Cerebellar cortex (tissue), 1 donor: ENCODE measurements around the gene SP100.
"Not testable (repeated sequence)": the region's sequence is repeated elsewhere in the genome, so short reads cannot be mapped to it uniquely, and the experiment has no call there.

Source experiments
- DNase-seq: peaks from one replicate; pipeline ENCODE4 v3.0.0-alpha.2; 2015; ENCODE audit warnings: low spot score

SP100 gene

GRCh38 chr2:230419181-230419580, 3.2 kb downstream of the SP100 start:
- DNase-seq = no peak

DNA sequence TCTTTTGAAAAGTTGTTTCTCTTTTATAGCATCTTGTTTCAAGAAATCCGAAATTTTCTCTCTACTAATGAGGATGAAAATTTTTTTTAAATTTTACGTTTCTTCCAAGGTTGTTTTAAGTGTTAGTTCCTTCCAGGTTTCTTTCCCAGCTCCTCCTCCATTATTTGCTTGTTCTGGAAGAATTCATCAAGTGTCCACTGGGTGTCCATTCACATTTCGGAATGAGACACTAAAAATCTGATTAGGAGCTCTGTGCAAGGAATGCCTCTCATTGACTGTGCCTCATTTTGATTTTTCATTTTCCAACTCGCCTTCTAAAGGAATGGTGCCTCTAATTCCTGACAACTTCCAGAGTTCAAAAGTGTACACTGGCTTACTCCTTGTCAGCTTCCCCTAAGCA, 6.1 kb downstream of the SP100 start:
- no peak for DNase-seq

GRCh38 chr2:230423851-230424458, 8.0 kb downstream of the SP100 start:
- no peak for DNase-seq

DNA sequence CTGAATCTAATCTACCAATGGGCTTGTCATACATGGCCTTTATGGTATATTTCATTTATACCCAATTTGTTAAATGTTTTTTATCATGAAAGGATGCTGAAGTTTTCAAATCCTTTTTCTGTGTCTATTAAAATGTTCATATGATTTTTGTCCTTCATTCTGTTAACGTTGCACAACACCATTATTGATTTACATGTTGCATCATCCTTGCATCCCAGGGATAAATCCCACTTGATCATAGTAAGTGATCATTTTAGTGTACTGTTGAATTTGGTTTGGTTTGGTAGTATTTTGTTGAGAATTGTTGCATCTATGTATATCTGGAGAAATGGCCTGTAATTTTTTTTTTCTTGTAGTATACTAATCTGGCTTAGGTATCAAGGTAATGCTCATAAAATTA, 9.4 kb downstream of the SP100 start:
- DNase-seq = no peak

DNA sequence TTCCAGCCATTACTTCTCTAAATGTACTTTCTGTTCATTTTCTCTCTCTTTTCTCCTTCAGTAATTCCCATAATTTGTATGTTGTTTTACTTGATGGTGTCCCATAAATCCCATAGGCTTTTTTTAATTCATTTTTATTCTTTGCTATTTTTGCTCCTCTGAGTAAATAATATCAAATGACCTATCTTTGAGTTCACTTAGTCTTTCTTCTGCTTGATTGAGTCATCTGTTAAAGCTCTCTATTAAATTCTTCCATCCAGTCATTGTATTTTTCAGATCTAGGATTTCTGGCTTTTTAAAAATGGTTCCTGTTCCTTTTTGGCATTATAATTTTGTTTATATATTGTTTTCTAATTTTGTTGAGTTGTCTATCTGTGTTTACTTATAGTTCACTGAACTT, 13.5 kb downstream of the SP100 start:
- no peak for DNase-seq

GRCh38 chr2:230430957-230431910, 15.2 kb downstream of the SP100 start:
- DNase-seq = no peak

- no peak for DNase-seq
Observed at GRCh38 chr2:230434677-230435324, 18.8 kb downstream of the SP100 start.

GRCh38 chr2:230435431-230435830, 19.4 kb downstream of the SP100 start:
- DNase-seq = no peak

DNA sequence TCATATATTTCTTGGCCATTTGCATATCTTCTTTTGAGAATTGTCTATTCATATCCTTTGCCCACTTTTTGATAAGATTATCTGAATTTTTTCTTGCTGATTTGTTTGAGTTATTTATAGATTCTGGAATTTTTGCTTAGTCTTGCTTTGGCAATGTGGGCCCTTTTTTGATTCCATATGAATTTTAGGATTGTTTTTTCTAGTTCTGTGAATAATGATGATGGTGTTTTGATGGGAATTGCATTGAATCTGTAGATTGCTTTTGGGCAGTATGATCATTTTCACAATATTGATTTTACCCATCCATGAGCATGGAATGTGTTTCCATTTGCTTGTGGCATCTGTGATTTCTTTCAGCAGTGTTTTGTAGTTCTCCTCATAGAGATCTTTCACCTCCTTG, 23.1 kb downstream of the SP100 start:
- DNase-seq = not testable (repeated sequence)

DNA sequence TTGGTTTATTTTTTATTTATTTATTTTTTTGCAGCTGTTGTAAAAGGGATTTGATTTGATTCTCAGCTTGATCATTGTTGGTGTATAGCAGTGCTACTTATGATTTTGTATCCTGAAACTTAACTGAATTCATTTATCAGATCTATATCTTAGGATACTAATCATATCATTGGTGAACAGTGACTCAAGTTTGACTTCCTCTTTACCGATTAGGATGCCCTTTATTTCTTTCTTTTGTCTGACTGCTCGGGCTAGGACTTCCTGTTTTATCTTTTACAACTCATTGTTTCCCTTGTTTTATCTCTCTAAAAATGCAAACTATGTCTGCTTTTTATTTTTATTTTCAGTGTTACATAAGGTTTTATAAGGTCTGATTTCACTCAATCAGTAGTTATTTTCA, 23.6 kb downstream of the SP100 start:
- DNase-seq = no peak

DNA sequence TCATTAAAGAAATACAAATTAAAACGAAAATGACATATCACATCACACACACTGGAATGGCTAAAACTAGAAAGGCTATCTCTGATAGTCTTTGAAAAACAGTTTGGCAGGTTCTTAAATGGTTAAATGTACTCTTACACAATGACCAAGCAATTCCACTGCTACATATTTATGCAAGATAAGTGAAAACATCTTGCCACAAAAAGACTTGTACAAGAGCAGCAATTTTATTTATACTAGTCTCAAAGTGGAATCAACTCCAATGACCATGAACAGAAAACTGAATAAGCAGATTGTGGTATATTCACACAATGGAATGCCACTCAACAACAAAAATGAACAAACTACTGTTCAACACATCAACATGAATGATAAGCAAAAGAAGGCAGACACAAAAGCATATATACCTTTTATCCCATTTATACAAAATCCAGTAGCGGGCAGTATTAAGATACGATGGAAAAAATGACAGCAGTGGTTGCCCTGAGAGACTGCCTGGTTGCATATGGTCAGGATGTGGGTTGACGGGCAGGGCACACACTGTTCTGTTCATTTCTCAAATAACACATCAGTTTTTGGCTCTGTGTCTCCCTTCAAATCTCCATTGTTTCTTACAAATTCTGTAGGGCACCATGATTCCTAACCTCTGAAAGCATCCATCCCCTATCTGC, 25.4 kb downstream of the SP100 start:
- DNase-seq = no peak

GRCh38 chr2:230443541-230443940, 27.5 kb downstream of the SP100 start:
- DNase-seq = no peak

- no peak for DNase-seq
Observed at GRCh38 chr2:230444832-230445231, 28.8 kb downstream of the SP100 start.

- DNase-seq = no peak
Observed at GRCh38 chr2:230447036-230447435, 31.0 kb downstream of the SP100 start.

- no peak for DNase-seq
Observed at GRCh38 chr2:230447455-230448451, 31.8 kb downstream of the SP100 start.

GRCh38 chr2:230449901-230450467, 34.0 kb downstream of the SP100 start:
- no peak for DNase-seq

GRCh38 chr2:230453006-230453405, 37.0 kb downstream of the SP100 start:
- DNase-seq = no peak

DNA sequence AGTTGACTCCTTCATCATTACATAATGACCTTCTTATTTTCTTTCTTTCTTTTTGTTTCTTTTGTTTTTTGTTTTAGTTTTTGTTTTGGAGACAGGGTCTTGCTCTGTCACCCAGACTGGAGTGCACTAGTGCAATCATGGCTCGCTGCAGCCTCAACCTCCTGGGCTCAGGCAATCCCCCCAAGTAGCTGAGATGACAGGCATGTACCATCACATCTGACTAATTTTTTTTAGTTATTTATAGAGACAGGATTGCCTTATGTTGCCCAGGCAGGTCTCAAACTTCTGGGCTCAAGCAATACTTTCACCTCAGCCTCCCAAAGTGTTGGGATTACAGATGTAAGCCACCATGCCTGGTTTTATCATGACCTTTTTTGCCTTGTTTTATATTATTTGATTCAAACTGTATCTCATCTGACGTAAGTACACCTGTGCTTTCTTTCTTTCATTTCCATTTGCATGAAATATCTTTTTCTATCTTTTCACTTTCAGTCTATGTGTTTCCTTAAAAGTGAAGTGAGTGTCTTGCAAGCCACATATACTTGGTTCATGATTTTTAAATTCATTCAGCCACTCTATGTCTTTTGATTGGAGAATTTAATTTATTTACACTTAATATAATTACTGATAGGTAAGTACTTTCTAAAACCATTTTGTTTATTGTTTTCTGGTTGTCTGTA, 39.1 kb downstream of the SP100 start:
- no peak for DNase-seq

DNA sequence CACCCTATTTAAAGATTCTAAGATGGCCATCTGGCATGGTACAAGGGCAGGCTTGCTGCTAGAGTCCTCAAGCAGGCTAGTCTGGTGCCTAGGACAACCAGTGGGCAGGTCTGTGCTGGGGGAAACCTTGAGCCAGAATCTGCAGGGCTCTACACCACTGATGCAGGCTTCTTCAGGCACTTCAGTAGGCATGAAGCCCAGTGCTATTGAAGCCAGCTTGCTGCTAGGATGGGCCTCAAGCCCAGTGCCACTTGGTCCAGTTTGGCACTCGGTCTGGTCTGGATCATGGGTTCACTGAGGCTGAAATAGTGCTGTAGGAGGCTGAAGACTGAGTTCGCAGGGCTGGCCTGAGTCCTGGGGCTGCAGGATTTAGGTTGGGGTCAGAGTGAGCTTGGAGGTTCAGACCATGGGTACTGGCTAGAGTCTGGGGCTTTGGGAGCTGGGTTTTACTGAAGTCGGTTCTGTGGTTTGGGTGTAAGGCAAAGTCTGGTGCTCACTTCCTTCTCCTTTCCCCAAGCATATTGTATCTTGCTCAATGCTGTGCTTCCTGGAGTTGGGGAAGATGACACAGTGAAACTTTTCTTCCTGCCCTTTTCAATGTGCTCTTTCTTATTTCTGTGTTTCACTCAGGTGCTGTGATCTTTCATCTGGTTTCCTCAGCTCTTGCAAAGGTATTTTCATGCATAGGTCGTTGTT, 41.2 kb downstream of the SP100 start:
- no peak for DNase-seq

GRCh38 chr2:230457793-230458192, 41.8 kb downstream of the SP100 start:
- DNase-seq = no peak
